MCF 10A (cell line): ENCODE measurements around the gene DCDC2. TPM values are rescaled to one million over a fixed set of nuclear protein-coding genes. Genes with fewer than 3 reads are reported as not detected.
A peak's percentile ranks its signal among the peaks of the same experiment; 100 is the strongest.

Experiments used
- BruUV-seq: library from RNA; stranded (reverse); fragments of 400-500 nt; replicated peaks from 2 replicates; lab custom pipeline; 2021; lab: Mats Ljungman, UMichigan
- CTCF ChIA-PET: fragments of 300-600 bp; sonication (Branson Sonifier 250); formaldehyde crosslinking; extraction: SDS; loops from one replicate; lab custom pipeline; 2021; ENCODE audit warnings: antibody characterized with exemption, inconsistent platforms; lab: Yijun Ruan, JAX
- POLR2A ChIA-PET: fragments of 300-600, 350-650 bp; sonication (Branson Sonifier 250); formaldehyde crosslinking; extraction: SDS; loops from one replicate; lab custom pipeline; 2020; ENCODE audit warnings: antibody characterized with exemption, inconsistent platforms; lab: Yijun Ruan, JAX
- DNase-seq: peaks from one replicate; pipeline ENCODE4 v3.0.0-alpha.2; 2018; ENCODE audit not compliant: unreplicated experiment
- H3K27ac Mint-ChIP-seq: one replicate; pipeline ENCODE4 v1.8.0; 2022; ENCODE audit warnings: mild to moderate bottlenecking, low read depth, mixed read lengths; ENCODE audit not compliant: unreplicated experiment
- H3K27me3 Mint-ChIP-seq: one replicate; pipeline ENCODE4 v1.8.0; 2022; ENCODE audit warnings: mixed read lengths; ENCODE audit not compliant: insufficient read depth, unreplicated experiment
- H3K36me3 Mint-ChIP-seq: one replicate; pipeline ENCODE4 v1.8.0; 2022; ENCODE audit warnings: mild to moderate bottlenecking, moderate library complexity, mixed read lengths; ENCODE audit not compliant: insufficient read depth, unreplicated experiment
- H3K4me1 Mint-ChIP-seq: one replicate; pipeline ENCODE4 v1.8.0; 2022; ENCODE audit warnings: mixed read lengths; ENCODE audit not compliant: insufficient read depth, unreplicated experiment
- H3K4me3 Mint-ChIP-seq: one replicate; pipeline ENCODE4 v1.8.0; 2022; ENCODE audit warnings: mild to moderate bottlenecking, moderate library complexity, mixed read lengths; ENCODE audit not compliant: unreplicated experiment
- H3K9me3 Mint-ChIP-seq: one replicate; pipeline ENCODE4 v1.8.0; 2022; ENCODE audit warnings: mixed read lengths; ENCODE audit not compliant: unreplicated experiment
- CTCF ChIP-seq: fragments of 200-600 bp; IDR thresholded peaks from one replicate; pipeline ENCODE4 v1.8.0; 2022; ENCODE audit warnings: antibody characterized with exemption, mild to moderate bottlenecking; ENCODE audit not compliant: unreplicated experiment
- intact Hi-C: fragments of 100-400 bp; cut with micrococcal nuclease; formaldehyde crosslinking; loops from 2 replicates; pipeline ENCODE4 v1.14.1; 2022
- total RNA-seq: library from RNA; stranded (reverse); gene quantifications from 2 replicates; pipeline ENCODE4 v1.2.3, GENCODE V29; 2022

Gene DCDC2
- total RNA-seq, 1 experiment from 2014 or later = not detected

- Mint-ChIP-seq H3K9me3 (no peaks in the 10 kb centered on the region), H3K36me3 (no peaks in the 10 kb centered on the region), H3K4me3 (no peak overlapping the region), H3K4me1 (no peaks in the 10 kb centered on the region), H3K27me3 (peaks cover 13% of the 10 kb centered on the region), H3K27ac (no peak overlapping the region)
- TF ChIP-seq CTCF = no peak
- ChIA-PET CTCF (interaction anchor here (0.6 to 2.3 kb wide), 34 partner anchors 8 to 1609 kb away, joined by 3 to 140 read pairs (median 5); no protein-coding TSS in a partner anchor), POLR2A (interaction anchor here (1.0 to 2.9 kb wide), 3 partner anchors 24 to 105 kb away, joined by 4 to 18 read pairs (median 4); no protein-coding TSS in a partner anchor)
- BruUV-seq = no TSS peak
- intact Hi-C loops = loop anchor here (5.0 kb wide), 1 partner anchor 298 kb away; no protein-coding TSS in a partner anchor
- DNase-seq = no peak
Observed at GRCh38 chr6:24284006-24284405, 73.9 kb downstream of the DCDC2 start.

- peak; percentile 75 for TF ChIP-seq CTCF
- CTCF ChIA-PET = interaction anchor here (0.6 to 2.3 kb wide), 52 partner anchors 9 to 1610 kb away, joined by 3 to 140 read pairs (median 4); partner anchors contain the start of genes DCDC2 and MRS2
- no peaks in the 10 kb centered on the region for H3K4me1 Mint-ChIP-seq
- intact Hi-C loops = loop anchor here (1.0 to 5.0 kb wide), 5 partner anchors 76 to 412 kb away; no protein-coding TSS in a partner anchor
- H3K36me3 Mint-ChIP-seq = no peaks in the 10 kb centered on the region
- no peak overlapping the region for H3K27ac Mint-ChIP-seq
- no peaks in the 10 kb centered on the region for H3K9me3 Mint-ChIP-seq
- H3K27me3 Mint-ChIP-seq = peaks cover 13% of the 10 kb centered on the region
- BruUV-seq = no TSS peak
- peak overlapping the region; percentile 52 for H3K4me3 Mint-ChIP-seq
- DNase-seq = peak; percentile 82
- POLR2A ChIA-PET = interaction anchor here (0.8 to 2.9 kb wide), 6 partner anchors 25 to 124 kb away, joined by 3 to 18 read pairs (median 4); no protein-coding TSS in a partner anchor
Observed at GRCh38 chr6:24283043-24283985, 74.5 kb downstream of the DCDC2 start.

GRCh38 chr6:24274441-24275083 lies 83.3 kb downstream of the DCDC2 start:
- peak; percentile 52 for TF ChIP-seq CTCF
- peaks cover 14% of the 10 kb centered on the region for H3K27me3 Mint-ChIP-seq
- BruUV-seq = no TSS peak
- H3K4me3 Mint-ChIP-seq = no peak overlapping the region
- peak; percentile 35 for DNase-seq
- intact Hi-C loops = loop anchor here (2.0 kb wide), 1 partner anchor 70 kb away; no protein-coding TSS in a partner anchor
- H3K36me3 Mint-ChIP-seq = no peaks in the 10 kb centered on the region
- ChIA-PET CTCF (interaction anchor here (0.5 to 2.7 kb wide), 18 partner anchors 8 to 1821 kb away, joined by 3 to 20 read pairs (median 4); no protein-coding TSS in a partner anchor), POLR2A (no interaction called here)
- H3K27ac Mint-ChIP-seq = no peak overlapping the region
- H3K4me1 Mint-ChIP-seq = peaks cover 9% of the 10 kb centered on the region
- H3K9me3 Mint-ChIP-seq = no peaks in the 10 kb centered on the region
